GM12878 (cell line): ENCODE data around the gene YRDC. TPM values are rescaled to one million over a fixed set of nuclear protein-coding genes. Genes with fewer than 3 reads are reported as not detected.
A peak's percentile ranks its signal among the peaks of the same experiment; 100 is the strongest.

ENCODE experiments used
- ATAC-seq: fragments of 200-7000 bp; cut with Tn5 transposase; 3 replicates; pipeline ENCODE4 v1.9.1; 2020; ENCODE audit warnings: mild to moderate bottlenecking, moderate library complexity
- BruUV-seq: library from RNA; stranded (reverse); fragments of 400-500 nt; replicated peaks from 2 replicates; lab custom pipeline; 2021; lab: Mats Ljungman, UMichigan
- CTCF ChIA-PET: fragments of 300-600 bp; sonication (Branson Sonifier 250); formaldehyde crosslinking; extraction: SDS; loops from one replicate; lab custom pipeline; 2021; ENCODE audit warnings: inconsistent platforms; lab: Yijun Ruan, JAX
- POLR2A ChIA-PET: fragments of 350-600 bp; formaldehyde crosslinking; extraction: SDS; loops from one replicate; lab custom pipeline; 2021; ENCODE audit warnings: inconsistent platforms; lab: Charles Lee
- RAD21 ChIA-PET: fragments of 300-600 bp; sonication (Branson Sonifier 250); formaldehyde crosslinking; loops from one replicate; lab custom pipeline; 2023; ENCODE audit warnings: antibody characterized with exemption; ENCODE audit not compliant: unreplicated experiment; lab: Charles Lee
- SMC1A ChIA-PET: fragments of 300-600 bp; sonication (Branson Sonifier 250); formaldehyde crosslinking; loops from one replicate; lab custom pipeline; 2023; ENCODE audit not compliant: unreplicated experiment, uncharacterized antibody; lab: Charles Lee
- DNase-seq: peaks from one replicate; pipeline ENCODE4 v3.0.0-alpha.2; 2011; ENCODE audit warnings: low read depth, low spot score
- FAIRE-seq: peaks from 3 replicates; lab custom pipeline; 2011; peaks lifted over from hg19 to GRCh38; lab: Jason Lieb, UNC
- H2AFZ ChIP-seq: 2 replicates; pipeline ENCODE4 v1.6.0; 2011; ENCODE audit warnings: low read depth, low read length, control low read depth; ENCODE audit not compliant: control insufficient read depth
- H3K27ac ChIP-seq: 2 replicates; pipeline ENCODE4 v1.5.1; 2011; ENCODE audit warnings: control low read depth; ENCODE audit not compliant: control insufficient read depth, insufficient read depth
- H3K27me3 ChIP-seq, 2 experiments: replicated peaks in 1 of 2; 2 replicates each; pipeline versions ENCODE4 v1.6.0 to v1.6.1; 2011; ENCODE audit warnings: low read length in 1 of 2; ENCODE audit not compliant: control insufficient read depth in 2 of 2, insufficient read depth in 2 of 2
- H3K36me3 ChIP-seq, 2 experiments: 2 replicates each; pipeline ENCODE4 v1.5.1; 2011; ENCODE audit warnings: low read length in 1 of 2; ENCODE audit not compliant: control insufficient read depth in 2 of 2, insufficient read depth in 2 of 2
- H3K4me1 ChIP-seq: 2 replicates; pipeline ENCODE4 v1.6.1; 2011; ENCODE audit warnings: mild to moderate bottlenecking, low read length, moderate library complexity, mixed read lengths; ENCODE audit not compliant: control insufficient read depth, insufficient read depth
- H3K4me2 ChIP-seq: 2 replicates; pipeline ENCODE4 v1.6.0; 2011; ENCODE audit warnings: control low read depth; ENCODE audit not compliant: control insufficient read depth, insufficient read depth
- H3K4me3 ChIP-seq: fragments of 200-600 bp; sonication (generic); 2 replicates; pipeline ENCODE4 v1.5.1; 2016
- H3K79me2 ChIP-seq: 2 replicates; pipeline ENCODE4 v1.6.0; 2011; ENCODE audit warnings: low read length; ENCODE audit not compliant: control insufficient read depth, insufficient read depth
- H3K9ac ChIP-seq: 2 replicates; pipeline ENCODE4 v1.8.0; 2011; ENCODE audit warnings: low read length, control low read depth, mixed read lengths; ENCODE audit not compliant: control insufficient read depth, insufficient read depth
- H3K9me3 ChIP-seq: replicated peaks from 3 replicates; pipeline ENCODE4 v1.5.1; 2011; ENCODE audit warnings: mild to moderate bottlenecking, low read length; ENCODE audit not compliant: control insufficient read depth, insufficient read depth
- H4K20me1 ChIP-seq: 2 replicates; pipeline ENCODE4 v1.6.0; 2011; ENCODE audit not compliant: control insufficient read depth, insufficient read depth
- CBX5 ChIP-seq: sonication (generic); IDR thresholded peaks from 2 replicates; pipeline ENCODE4 v1.6.1; 2016; ENCODE audit warnings: low read depth, moderate library complexity, mild to moderate bottlenecking, inconsistent platforms
- EZH2 ChIP-seq: IDR thresholded peaks from 2 replicates; pipeline ENCODE4 v1.6.1; 2012; ENCODE audit warnings: low read depth, mild to moderate bottlenecking, control low read depth, inconsistent platforms, low read length, borderline replicate concordance; ENCODE audit not compliant: control insufficient read depth
- HSF1 ChIP-seq: fragments of 150-350 bp; IDR thresholded peaks from 2 replicates; pipeline ENCODE4 v1.6.1; 2014; ENCODE audit warnings: mild to moderate bottlenecking, low read depth, low read length
- MEF2A ChIP-seq: IDR thresholded peaks from 2 replicates; pipeline ENCODE4 v1.6.1; 2011; ENCODE audit warnings: low read depth, mild to moderate bottlenecking, low read length, moderate library complexity; ENCODE audit not compliant: insufficient read depth
- RUNX3 ChIP-seq: IDR thresholded peaks from 2 replicates; pipeline ENCODE4 v1.6.1; 2012; ENCODE audit warnings: low read length, inconsistent platforms
- SIX5 ChIP-seq: IDR thresholded peaks from 2 replicates; pipeline ENCODE4 v1.6.1; 2011; ENCODE audit warnings: mild to moderate bottlenecking, low read depth, low read length, moderate library complexity; ENCODE audit not compliant: severe bottlenecking
- WGBS: methylation state at CpG from one replicate; pipeline ENCODE4 v1.1.6; 2016; ENCODE audit warnings: low lambda C conversion rate; ENCODE audit not compliant: insufficient replicate concordance, insufficient coverage; ENCODE audit errors: missing lambda C conversion rate; 5-methylcytosine and 5-hydroxymethylcytosine counted together
- in situ Hi-C: fragments of 300-500 bp; cut with MboI; formaldehyde crosslinking; loops from 9 replicates; pipeline ENCODE4 v1.14.3; 2018; ENCODE audit warnings: mixed read lengths
- intact Hi-C: fragments of 100-400 bp; cut with micrococcal nuclease; formaldehyde crosslinking; loops from one replicate; pipeline ENCODE4 v1.14.2; 2022; ENCODE audit not compliant: unreplicated experiment
- polyA plus RNA-seq, 11 experiments: library from polyadenylated mRNA; depleted of rRNA in 4 of 11; unstranded in 6 of 11; stranded (reverse) in 5 of 11; fragments of >200 nt; fragmentation: Nextera tagmentation in 4 of 11; fragmentation: Illumina TruSeq in 1 of 11; extraction: Ambion mirVana in 4 of 11; extraction: Trizol in 1 of 11; gene quantifications; 1 replicate in 1 of 11; 2 replicates in 10 of 11; pipeline versions ENCODE4 v1.2.1 to v1.2.3, GENCODE V29; 2011 to 2016; ENCODE audit warnings: inconsistent platforms in 2 of 11, missing spikeins in 2 of 11, low read depth in 1 of 11
- total RNA-seq, 4 experiments: library from RNA; depleted of rRNA in 3 of 4; stranded (reverse); fragments of >200 nt in 3 of 4; fragmentation: Illumina TruSeq in 1 of 4; extraction: Trizol in 1 of 4; gene quantifications; 2 replicates each; pipeline versions ENCODE4 v1.2.1 to v1.2.3, GENCODE V29; 2013 to 2021
- TF ChIP-seq, protein P1 (sequence below): fragments of 450-650 bp; formaldehyde crosslinking; IDR thresholded peaks from 2 replicates; pipeline ENCODE4 v1.5.0; 2022; ENCODE audit warnings: mild to moderate bottlenecking, missing genetic modification characterization

Gene YRDC
- total and polyA plus RNA-seq, 10 of the 15 experiments (the other 5 are each of a cell fraction or from before 2014, with no cell fraction given) = 2.9 to 36.2 (median 19.3) TPM

GRCh38 chr1:37764888-37765441 lies 43.0 kb downstream of the YRDC start, which contains the start of gene EPHA10:
TSS of gene EPHA10 (minus strand) at chr1:37765120. CDS start at chr1:37765066, 54 bp downstream.
- FAIRE-seq (no peak), ATAC-seq (no peak; the same call in 2 of the 3 replicates)
- H3K9me3 ChIP-seq = no peaks in the 10 kb centered on the region; the same call in 2 of the 3 replicates

More at GRCh38 chr1:37764888-37765441, 43.0 kb downstream of the YRDC start, which contains the start of gene EPHA10:
- no peak within 1 kb of the TSS for H3K9ac ChIP-seq
- WGBS = 46% methylated on average over 32 of the region's 33 CpGs
- no peaks in the 10 kb centered on the region for H4K20me1 ChIP-seq
- ChIA-PET POLR2A (interaction anchor here (1.2 kb wide), 1 partner anchor 91 kb away, joined by 4 read pairs; no protein-coding TSS in a partner anchor), SMC1A (interaction anchor here (0.8 to 0.9 kb wide), 2 partner anchors 8 to 76 kb away, joined by 3 to 4 read pairs; no protein-coding TSS in a partner anchor), CTCF (interaction anchor here (1.7 kb wide), 1 partner anchor 83 kb away, joined by 6 read pairs; no protein-coding TSS in a partner anchor), RAD21 (interaction anchor here (1.8 kb wide), 1 partner anchor 83 kb away, joined by 4 read pairs; no protein-coding TSS in a partner anchor)
- H3K79me2 ChIP-seq = no peaks in the 10 kb centered on the region
- H3K27ac ChIP-seq = no peak within 1 kb of the TSS
- no peaks in the 10 kb centered on the region for H3K4me1 ChIP-seq
- no peak within 1 kb of the TSS for H2AFZ ChIP-seq
- H3K27me3 ChIP-seq = peaks cover 5 to 14% of the 10 kb centered on the region in 2 experiments; a peak in 3 of 4 replicates
- in situ Hi-C loops (no loop called here), intact Hi-C loops (no loop called here)
- no peaks in the 10 kb centered on the region for H3K36me3 ChIP-seq
- no peak for DNase-seq
- H3K4me2 ChIP-seq = peak within 1 kb of the TSS; percentile 21; the same call in 1 of the 2 replicates
- TF ChIP-seq SIX5 (no peak), CBX5 (no peak), EZH2 (no peak), HSF1 (no peak), RUNX3 (no peak), MEF2A (no peak)
- TF ChIP-seq, protein P1, sequence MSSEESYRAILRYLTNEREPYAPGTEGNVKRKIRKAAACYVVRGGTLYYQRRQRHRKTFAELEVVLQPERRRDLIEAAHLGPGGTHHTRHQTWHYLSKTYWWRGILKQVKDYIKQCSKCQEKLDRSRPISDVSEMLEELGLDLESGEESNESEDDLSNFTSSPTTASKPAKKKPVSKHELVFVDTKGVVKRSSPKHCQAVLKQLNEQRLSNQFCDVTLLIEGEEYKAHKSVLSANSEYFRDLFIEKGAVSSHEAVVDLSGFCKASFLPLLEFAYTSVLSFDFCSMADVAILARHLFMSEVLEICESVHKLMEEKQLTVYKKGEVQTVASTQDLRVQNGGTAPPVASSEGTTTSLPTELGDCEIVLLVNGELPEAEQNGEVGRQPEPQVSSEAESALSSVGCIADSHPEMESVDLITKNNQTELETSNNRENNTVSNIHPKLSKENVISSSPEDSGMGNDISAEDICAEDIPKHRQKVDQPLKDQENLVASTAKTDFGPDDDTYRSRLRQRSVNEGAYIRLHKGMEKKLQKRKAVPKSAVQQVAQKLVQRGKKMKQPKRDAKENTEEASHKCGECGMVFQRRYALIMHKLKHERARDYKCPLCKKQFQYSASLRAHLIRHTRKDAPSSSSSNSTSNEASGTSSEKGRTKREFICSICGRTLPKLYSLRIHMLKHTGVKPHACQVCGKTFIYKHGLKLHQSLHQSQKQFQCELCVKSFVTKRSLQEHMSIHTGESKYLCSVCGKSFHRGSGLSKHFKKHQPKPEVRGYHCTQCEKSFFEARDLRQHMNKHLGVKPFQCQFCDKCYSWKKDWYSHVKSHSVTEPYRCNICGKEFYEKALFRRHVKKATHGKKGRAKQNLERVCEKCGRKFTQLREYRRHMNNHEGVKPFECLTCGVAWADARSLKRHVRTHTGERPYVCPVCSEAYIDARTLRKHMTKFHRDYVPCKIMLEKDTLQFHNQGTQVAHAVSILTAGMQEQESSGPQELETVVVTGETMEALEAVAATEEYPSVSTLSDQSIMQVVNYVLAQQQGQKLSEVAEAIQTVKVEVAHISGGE (CRISPR knock-in tag) = no peak
- H3K4me3 ChIP-seq = peak within 1 kb of the TSS; percentile 18; the same call in 1 of the 2 replicates
- BruUV-seq = no TSS peak
